Hepatocyte (in vitro differentiated cells): Measurements from ENCODE around the gene FBN3. TPM values are rescaled to one million over a fixed set of nuclear protein-coding genes. Genes with fewer than 3 reads are reported as not detected.

Experiments used
- DNase-seq: peaks from one replicate; pipeline ENCODE4 v3.0.0-alpha.2; 2016; ENCODE audit warnings: low spot score
- H2AFZ ChIP-seq: fragments of 200-600 bp; sonication (generic); 2 replicates; pipeline ENCODE4 v1.6.0; 2016; ENCODE audit warnings: antibody characterized with exemption, mild to moderate bottlenecking
- H3K27ac ChIP-seq: fragments of 200-600 bp; sonication (generic); 2 replicates; pipeline ENCODE4 v1.5.1; 2016; ENCODE audit warnings: mild to moderate bottlenecking
- H3K27me3 ChIP-seq: fragments of 200-600 bp; sonication (generic); 2 replicates; pipeline ENCODE4 v1.6.1; 2016
- H3K36me3 ChIP-seq: fragments of 200-600 bp; sonication (generic); replicated peaks from 2 replicates; pipeline ENCODE4 v1.5.1; 2016; ENCODE audit warnings: low read depth; ENCODE audit not compliant: insufficient read depth
- H3K4me1 ChIP-seq: fragments of 200-600 bp; sonication (generic); 2 replicates; pipeline ENCODE4 v1.5.1; 2016; ENCODE audit warnings: mild to moderate bottlenecking, moderate library complexity; ENCODE audit not compliant: insufficient read depth
- H3K4me2 ChIP-seq: fragments of 200-600 bp; sonication (generic); 2 replicates; pipeline ENCODE4 v1.6.0; 2016
- H3K4me3 ChIP-seq: fragments of 200-600 bp; sonication (generic); 2 replicates; pipeline ENCODE4 v1.5.1; 2016; ENCODE audit warnings: mild to moderate bottlenecking
- H3K79me2 ChIP-seq: fragments of 200-600 bp; sonication (generic); 2 replicates; pipeline ENCODE4 v1.6.0; 2017; ENCODE audit warnings: mild to moderate bottlenecking
- H3K9me2 ChIP-seq: fragments of 200-600 bp; sonication (generic); replicated peaks from 2 replicates; pipeline ENCODE4 v1.6.0; 2017; ENCODE audit warnings: mild to moderate bottlenecking; ENCODE audit not compliant: insufficient read depth
- H3K9me3 ChIP-seq: fragments of 200-600 bp; sonication (generic); 2 replicates; pipeline ENCODE4 v1.5.1; 2016; ENCODE audit warnings: low read depth, mild to moderate bottlenecking
- H4K20me1 ChIP-seq: fragments of 200-600 bp; sonication (generic); 2 replicates; pipeline ENCODE4 v1.6.0; 2016; ENCODE audit warnings: mild to moderate bottlenecking; ENCODE audit not compliant: insufficient read depth, poor library complexity, severe bottlenecking
- CTCF ChIP-seq: fragments of 200-600 bp; sonication (generic); IDR thresholded peaks from 2 replicates; pipeline ENCODE4 v1.5.1; 2016; ENCODE audit warnings: antibody characterized with exemption, mild to moderate bottlenecking; ENCODE audit not compliant: poor library complexity
- EZH2 ChIP-seq: fragments of 200-600 bp; sonication (generic); IDR thresholded peaks from 2 replicates; pipeline ENCODE4 v1.6.1; 2016; ENCODE audit warnings: antibody characterized with exemption, mild to moderate bottlenecking, borderline replicate concordance
- EZH2phosphoT487 ChIP-seq: fragments of 200-600 bp; sonication (generic); IDR thresholded peaks from one replicate; pipeline ENCODE4 v1.6.1; 2018; ENCODE audit warnings: antibody characterized with exemption, mild to moderate bottlenecking, low read depth, moderate library complexity; ENCODE audit not compliant: unreplicated experiment, severe bottlenecking
- WGBS: methylation state at CpG from one replicate; pipeline ENCODE4 v1.1.6; 2016; ENCODE audit warnings: low lambda C conversion rate; ENCODE audit errors: missing lambda C conversion rate; 5-methylcytosine and 5-hydroxymethylcytosine counted together
- polyA plus RNA-seq: library from polyadenylated mRNA; unstranded; fragments of >200 nt; fragmentation: Nextera tagmentation; extraction: Ambion mirVana; gene quantifications from 2 replicates; pipeline ENCODE4 v1.2.1, GENCODE V29; 2016
- total RNA-seq: library from RNA; depleted of rRNA; stranded (reverse); fragments of >200 nt; gene quantifications from 2 replicates; pipeline ENCODE4 v1.2.3, GENCODE V29; 2014

The FBN3 gene
- total and polyA plus RNA-seq, 2 experiments from 2014 or later, result 7.5 to 11.5 TPM

DNA sequence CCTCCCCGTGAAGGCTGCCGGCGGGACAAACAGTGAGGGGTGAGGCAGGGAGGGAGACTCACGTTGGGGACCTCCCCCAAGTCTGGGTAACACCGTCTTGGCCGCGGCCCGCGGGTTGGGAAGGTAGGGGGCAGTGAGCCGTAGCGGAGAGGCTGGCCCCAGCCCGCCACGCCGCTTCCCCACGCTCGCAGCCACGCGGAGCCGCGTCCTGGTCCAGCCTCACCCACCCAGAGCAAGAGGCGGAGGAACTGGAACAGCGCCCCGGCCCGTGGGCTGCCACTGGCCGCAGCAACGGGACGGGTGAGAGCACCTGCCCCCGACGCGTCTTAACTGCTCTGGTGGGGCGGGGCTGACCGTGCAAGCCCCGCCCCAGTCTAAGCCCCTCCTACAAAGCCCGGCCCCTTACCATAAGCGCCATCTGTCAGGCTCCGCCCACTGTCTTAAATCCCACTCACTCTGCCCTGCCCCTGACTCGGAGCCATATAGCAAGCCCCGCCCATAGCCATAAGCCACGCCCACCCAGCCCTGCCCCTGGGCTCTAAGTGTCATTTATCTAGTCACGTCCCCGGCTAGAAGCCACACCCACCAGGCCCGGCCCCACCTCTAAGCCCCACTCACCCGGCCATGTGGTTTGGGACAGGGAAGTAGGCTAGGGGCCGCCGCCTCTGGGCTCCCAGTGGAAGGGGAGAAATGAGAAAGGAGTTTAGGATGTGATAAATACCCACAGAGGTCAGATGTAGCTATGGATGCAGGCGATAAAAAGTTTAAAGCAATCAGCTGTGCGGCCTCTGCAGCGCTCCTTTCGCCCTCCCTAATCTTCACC lies 98.9 kb downstream of the FBN3 start:
- WGBS, result 11% methylated on average over 40 of the region's 49 CpGs
- no peak overlapping the region for H3K4me3 ChIP-seq

GRCh38 chr19:8046569-8047165 lies 102.7 kb downstream of the FBN3 start:
- Histone ChIP-seq H2AFZ (no peak overlapping the region), H3K79me2 (no peaks in the 10 kb centered on the region), H3K36me3 (no peaks in the 10 kb centered on the region), H3K4me3 (no peak overlapping the region), H3K27ac (no peak overlapping the region), H3K9me2 (no peaks in the 10 kb centered on the region), H3K9me3 (no peaks in the 10 kb centered on the region), H4K20me1 (no peaks in the 10 kb centered on the region), H3K27me3 (no peaks in the 10 kb centered on the region), H3K4me2 (no peak overlapping the region), H3K4me1 (no peaks in the 10 kb centered on the region)
- WGBS, result 73% methylated on average over 3 of the region's 3 CpGs
- TF ChIP-seq EZH2 (no peak), CTCF (no peak), EZH2phosphoT487 (no peak)
- no peak for DNase-seq

More for the DNA sequence above, 98.9 kb downstream of the FBN3 start:
- H2AFZ ChIP-seq, result peak overlapping the region; percentile 47
- TF ChIP-seq CTCF, result no peak
- no peak for TF ChIP-seq EZH2phosphoT487
- TF ChIP-seq EZH2, result no peak
- H3K4me2 ChIP-seq, result peak overlapping the region; percentile 86
- H3K4me1 ChIP-seq, result no peaks in the 10 kb centered on the region
- peak; percentile 94 for DNase-seq
- H3K36me3 ChIP-seq, result no peaks in the 10 kb centered on the region
- no peaks in the 10 kb centered on the region for H3K9me3 ChIP-seq
- H3K27ac ChIP-seq, result no peak overlapping the region
- H4K20me1 ChIP-seq, result no peaks in the 10 kb centered on the region
- no peaks in the 10 kb centered on the region for H3K9me2 ChIP-seq
- H3K79me2 ChIP-seq, result no peaks in the 10 kb centered on the region
- H3K27me3 ChIP-seq, result no peaks in the 10 kb centered on the region

- Histone ChIP-seq H3K4me1 (no peaks in the 10 kb centered on the region), H3K27me3 (no peaks in the 10 kb centered on the region), H4K20me1 (no peaks in the 10 kb centered on the region), H2AFZ (no peak overlapping the region), H3K4me3 (no peak overlapping the region), H3K4me2 (no peak overlapping the region), H3K9me2 (no peaks in the 10 kb centered on the region), H3K27ac (no peak overlapping the region), H3K79me2 (no peaks in the 10 kb centered on the region), H3K36me3 (no peaks in the 10 kb centered on the region), H3K9me3 (no peaks in the 10 kb centered on the region)
- DNase-seq, result no peak
- 73% methylated on average over 10 of the region's 10 CpGs for WGBS
- TF ChIP-seq EZH2phosphoT487 (no peak), EZH2 (no peak), CTCF (no peak)
Observed at GRCh38 chr19:8045872-8046568, 103.4 kb downstream of the FBN3 start.
